ENCODE measurements around the gene NOL6. TPM values are rescaled to one million over a fixed set of nuclear protein-coding genes. Genes with fewer than 3 reads are reported as not detected.
"Not testable (repeated sequence)": the region's sequence is repeated elsewhere in the genome, so short reads cannot be mapped to it uniquely, and the experiment has no call there.

NOL6 gene
- total and polyA plus RNA-seq, 9 of the 15 experiments (the other 6 are each of a cell fraction or from before 2014, with no cell fraction given): 7.7 to 58.9 (median 27.0) TPM

GRCh38 chr9:33517934-33518577, 44.3 kb upstream of the NOL6 start:
- not testable (repeated sequence) for BruUV-seq (replicated peaks); FAIRE-seq

DNA sequence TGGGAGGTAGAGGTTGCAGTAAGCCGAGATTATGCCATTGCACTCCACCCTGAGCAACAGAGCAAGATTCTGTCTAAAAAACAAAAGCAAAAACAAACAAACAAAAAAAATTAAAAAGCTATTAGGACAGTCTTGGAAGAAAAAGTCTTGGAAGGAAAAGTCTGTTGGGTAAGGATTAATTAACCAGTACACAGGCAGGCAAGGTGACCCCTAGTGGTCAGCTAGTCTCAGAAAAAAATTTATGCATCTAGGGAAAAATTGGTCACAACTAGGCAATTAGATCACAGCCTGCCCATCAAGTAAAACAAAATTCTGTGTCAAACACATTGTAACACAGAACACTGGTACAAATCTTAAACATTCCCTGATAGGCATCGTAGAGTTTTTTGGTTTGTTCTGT, 43.6 kb upstream of the NOL6 start:
- BruUV-seq (replicated peaks): no TSS peak
- no peaks in the 10 kb centered on the region for H3K9me1 ChIP-seq (ENCODE audit: control insufficient read depth, insufficient read depth, low read length)
- WGBS (ENCODE audit: insufficient coverage, low coverage, missing lambda C conversion rate): 0% methylated on average over 1 of the region's 2 CpGs
- no peak overlapping the region for H3K27ac ChIP-seq (ENCODE audit: extremely low read depth, low read depth, low read length)
- CTCF ChIA-PET (ENCODE audit: low intra/inter-chr PET ratio): no interaction called here
- ATAC-seq (peak; percentile 82), DNase-seq (ENCODE audit: extremely low read depth in 1 of 4, low spot score in 3 of 4) (peak; percentile 16 to 60 (median 21)), FAIRE-seq (no peak)
- POLR2A ChIA-PET: interaction anchor here (1.0 kb wide), 1 partner anchor 11 kb away, joined by 3 read pairs; no protein-coding TSS in a partner anchor
- H3K9ac ChIP-seq (ENCODE audit: insufficient read depth in 1 of 2, low read depth in 2 of 2, low read length in 2 of 2): no peak overlapping the region
- H2AFZ ChIP-seq (ENCODE audit: low read depth, low read length): no peak overlapping the region
- no peaks in the 10 kb centered on the region for H3K4me1 ChIP-seq (replicated peaks in 1 of 2; ENCODE audit: control insufficient read depth in 2 of 2, insufficient read depth in 2 of 2, low read length in 2 of 2)
- H3K27me3 ChIP-seq (ENCODE audit: control insufficient read depth in 2 of 2, insufficient read depth in 2 of 2, low read length in 2 of 2): no peaks in the 10 kb centered on the region
- H3K36me3 ChIP-seq (ENCODE audit: control insufficient read depth, insufficient read depth, low read length): no peaks in the 10 kb centered on the region
- no peak overlapping the region for H3K4me3 ChIP-seq
- no peaks in the 10 kb centered on the region for H4K20me1 ChIP-seq (replicated peaks; ENCODE audit: control insufficient read depth, insufficient read depth, low read length)
- no peaks in the 10 kb centered on the region for H3K79me2 ChIP-seq (ENCODE audit: control insufficient read depth, insufficient read depth, low read length)
- in situ Hi-C loops (cut with MboI) (no loop called here), intact Hi-C loops (cut with micrococcal nuclease) (no loop called here)
- H3K4me2 ChIP-seq (ENCODE audit: insufficient read depth, low read length): no peak overlapping the region
- no peaks in the 10 kb centered on the region for H3K9me3 ChIP-seq (replicated peaks; ENCODE audit: control insufficient read depth, insufficient read depth, low read depth, low read length)
- TF ChIP-seq HMBOX1 (IDR thresholded peaks at IDR 0.05) (0 out of 2 replicates have a peak, but pooled peaks have one; percentile 28), CTCF (IDR thresholded peaks at IDR 0.05 in 2 of 3, conservative IDR thresholded peaks at IDR 0.05 in 1 of 3; ENCODE audit: insufficient read depth in 2 of 3, low read depth in 1 of 3, low read length in 3 of 3) (peak; percentile 34 to 59 (median 55); a peak in 5 of 6 replicates), CAMTA2 (CRISPR knock-in tag; conservative IDR thresholded peaks at IDR 0.05) (no peak), NR2C1 (IDR thresholded peaks at IDR 0.05) (no peak), NR2C1 (tag; IDR thresholded peaks at IDR 0.05) (no peak), ZNF695 (CRISPR knock-in tag; IDR thresholded peaks at IDR 0.05) (no peak), ZBTB8A (IDR thresholded peaks at IDR 0.05; ENCODE audit: partially characterized antibody) (no peak), GTF2F1 (IDR thresholded peaks at IDR 0.05; ENCODE audit: low read depth, low read length) (no peak), LARP7 (IDR thresholded peaks at IDR 0.05) (no peak), PKNOX1 (IDR thresholded peaks at IDR 0.05) (0 out of 2 replicates have a peak, but pooled peaks have one; percentile 22)

More at GRCh38 chr9:33517934-33518577, 44.3 kb upstream of the NOL6 start:
- H3K27me3 ChIP-seq (ENCODE audit: control insufficient read depth in 2 of 2, insufficient read depth in 2 of 2, low read length in 2 of 2); H3K36me3 ChIP-seq (ENCODE audit: control insufficient read depth, insufficient read depth, low read length); H3K4me3 ChIP-seq; intact Hi-C loops (cut with micrococcal nuclease); H4K20me1 ChIP-seq (replicated peaks; ENCODE audit: control insufficient read depth, insufficient read depth, low read length); H3K79me2 ChIP-seq (ENCODE audit: control insufficient read depth, insufficient read depth, low read length); H3K9me1 ChIP-seq (ENCODE audit: control insufficient read depth, insufficient read depth, low read length); DNase-seq (ENCODE audit: extremely low read depth in 1 of 4, low spot score in 3 of 4); H3K4me2 ChIP-seq (ENCODE audit: insufficient read depth, low read length); in situ Hi-C loops (cut with MboI); H3K9ac ChIP-seq (ENCODE audit: insufficient read depth in 1 of 2, low read depth in 2 of 2, low read length in 2 of 2); H3K27ac ChIP-seq (ENCODE audit: extremely low read depth, low read depth, low read length); H3K4me1 ChIP-seq (replicated peaks in 1 of 2; ENCODE audit: control insufficient read depth in 2 of 2, insufficient read depth in 2 of 2, low read length in 2 of 2); H2AFZ ChIP-seq (ENCODE audit: low read depth, low read length); POLR2A ChIA-PET; H3K9me3 ChIP-seq (replicated peaks; ENCODE audit: control insufficient read depth, insufficient read depth, low read depth, low read length): not testable (repeated sequence)
- TF ChIP-seq FOSL1 (tag; conservative IDR thresholded peaks at IDR 0.05): peak; percentile 34; the same call in 1 of the 2 replicates
- peak; percentile 57; the same call in 2 of the 3 replicates for ATAC-seq
- WGBS (ENCODE audit: insufficient coverage, low coverage, missing lambda C conversion rate): 8% methylated on average over 6 of the region's 6 CpGs
- CTCF ChIA-PET (ENCODE audit: low intra/inter-chr PET ratio): interaction anchor here (0.6 kb wide), 1 partner anchor 357 kb away, joined by 3 read pairs; no protein-coding TSS in a partner anchor
